Stimulated activated CD4-positive, alpha-beta T cell treated with anti-CD3 and anti-CD28 coated beads, Interleukin-1b, Interleukin-23, amount 100 ng/mL, for 1 hour (primary cell): Measurements from ENCODE around the gene ADNP2.

Experiments
- DNase-seq, 2 donors: peaks; one replicate each; pipeline ENCODE4 v3.0.0-alpha.2; 2020; ENCODE audit warnings: low read depth in 2 of 2

ADNP2 gene

DNA sequence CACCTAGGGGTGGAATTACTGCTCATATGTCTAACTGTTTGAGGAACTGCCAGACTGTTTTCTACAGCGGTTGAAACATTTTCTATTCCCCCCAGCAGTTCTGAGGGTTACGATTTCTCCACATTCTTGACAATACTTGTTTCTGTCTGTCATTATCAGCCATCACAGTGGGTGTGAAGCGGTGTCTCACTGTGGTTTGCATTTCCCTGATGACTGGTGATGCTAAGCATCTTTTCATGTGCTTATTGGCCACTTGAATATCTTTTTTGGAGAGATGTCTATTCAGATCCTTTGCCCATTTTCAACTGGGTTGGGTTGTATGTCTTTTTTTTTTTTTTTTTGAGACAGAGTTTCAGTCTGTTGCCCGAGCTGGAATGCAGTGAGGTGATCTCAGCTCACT is 63.0 kb downstream of the ADNP2 start:
- no peak for DNase-seq

- no peak for DNase-seq
These were observed 64.0 kb downstream of the ADNP2 start for GRCh38 chr18:80173060-80173459.

GRCh38 chr18:80175451-80176204 is 66.6 kb downstream of the ADNP2 start:
- DNase-seq = no peak

- DNase-seq = no peak
These were observed 67.4 kb downstream of the ADNP2 start for GRCh38 chr18:80176334-80177073.

- no peak for DNase-seq
These were observed 68.1 kb downstream of the ADNP2 start for GRCh38 chr18:80177128-80177527.

GRCh38 chr18:80178935-80179818 is 70.1 kb downstream of the ADNP2 start:
- no peak for DNase-seq

DNA sequence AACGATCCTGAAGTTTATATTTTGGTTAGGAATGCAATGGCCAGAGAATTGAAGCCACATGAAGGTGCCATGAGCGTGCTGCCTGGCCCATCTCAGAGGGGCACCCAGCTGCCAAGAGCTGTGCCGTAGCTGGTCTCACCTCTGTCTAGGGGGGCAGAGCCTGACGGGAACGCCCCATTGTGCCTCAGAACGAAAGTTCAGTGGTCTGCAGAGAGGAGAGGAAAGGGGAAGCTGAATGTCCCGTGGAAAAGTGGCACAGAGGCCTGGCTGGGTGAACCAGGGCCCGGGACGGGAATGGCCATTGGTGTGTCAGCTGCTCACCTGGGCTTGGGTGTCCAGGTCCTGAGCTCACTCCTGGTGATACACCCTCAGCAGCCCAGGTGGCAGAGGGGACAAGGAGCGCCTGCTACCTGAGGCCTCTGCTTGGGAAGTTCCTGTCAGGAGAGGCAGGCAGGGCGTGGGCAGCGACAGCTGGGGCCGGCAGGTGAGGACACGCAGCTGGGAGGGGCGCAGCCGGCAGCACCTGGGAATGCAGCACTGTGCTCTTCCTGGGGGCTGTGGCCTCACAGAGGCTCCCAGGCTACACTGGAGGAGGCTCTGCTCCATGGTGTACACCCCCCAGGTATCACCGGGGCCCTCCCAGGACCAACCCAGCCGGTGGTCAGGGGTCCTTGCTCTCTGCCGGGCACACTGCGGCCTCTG is 70.9 kb downstream of the ADNP2 start:
- no peak for DNase-seq

DNA sequence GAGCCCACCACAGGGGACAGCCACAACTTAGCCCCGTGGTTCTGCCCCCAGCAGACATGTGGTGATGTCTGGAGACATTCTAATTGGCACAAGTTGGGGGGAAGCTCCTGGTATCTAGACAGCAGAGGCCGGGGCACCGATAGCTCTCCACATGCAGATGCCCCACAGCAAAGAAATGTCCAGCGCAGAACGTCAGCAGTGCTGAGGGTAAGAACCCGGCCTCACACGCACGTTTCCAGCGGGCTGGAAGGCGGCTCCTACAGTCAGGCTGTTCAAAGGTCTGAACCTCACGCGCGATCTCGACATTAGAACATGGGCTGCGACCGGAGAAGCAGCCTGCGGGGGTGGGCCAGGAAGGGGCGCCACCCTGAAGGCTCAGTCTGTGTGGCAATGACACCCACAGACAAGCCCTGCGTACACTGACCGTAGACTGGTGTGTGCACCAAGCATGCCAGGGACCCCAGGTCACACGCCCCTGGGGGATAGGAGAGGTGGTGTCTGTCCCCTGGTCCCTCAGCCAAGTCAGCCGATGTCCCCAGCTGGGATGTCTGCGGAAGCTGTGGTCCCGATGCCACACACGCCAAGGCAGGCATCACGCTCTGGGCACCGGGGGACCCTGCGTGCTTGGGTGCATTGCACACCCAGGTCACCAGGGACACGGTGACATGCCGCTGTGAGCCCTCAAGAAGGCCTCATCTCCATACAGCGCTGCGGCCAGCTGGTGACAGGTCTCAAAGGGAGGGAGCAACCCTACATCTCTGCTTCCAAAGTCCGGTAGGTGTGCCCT is 71.9 kb downstream of the ADNP2 start:
- DNase-seq = no peak

- no peak for DNase-seq
These were observed 72.8 kb downstream of the ADNP2 start for GRCh38 chr18:80181642-80182461.

DNA sequence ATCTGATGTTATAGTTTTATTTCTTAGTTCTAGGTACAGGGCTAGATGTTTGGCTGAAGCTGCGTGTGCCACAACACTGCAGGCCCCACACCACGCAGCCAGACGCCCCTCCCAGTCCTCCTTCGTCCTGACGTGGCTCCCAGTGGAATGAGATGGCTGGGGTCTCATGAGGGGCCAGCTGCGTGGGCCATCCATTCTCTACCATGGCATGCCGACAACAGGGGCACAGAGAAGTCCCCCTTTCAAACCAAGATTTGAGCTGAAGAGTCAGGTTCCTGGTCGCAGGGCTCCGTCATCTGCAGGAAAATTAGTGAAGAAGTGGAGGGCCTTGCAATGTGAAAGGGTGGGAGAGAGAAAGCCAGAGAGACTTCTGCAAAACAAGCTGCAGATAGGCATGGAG is 73.8 kb downstream of the ADNP2 start:
- DNase-seq = no peak

DNA sequence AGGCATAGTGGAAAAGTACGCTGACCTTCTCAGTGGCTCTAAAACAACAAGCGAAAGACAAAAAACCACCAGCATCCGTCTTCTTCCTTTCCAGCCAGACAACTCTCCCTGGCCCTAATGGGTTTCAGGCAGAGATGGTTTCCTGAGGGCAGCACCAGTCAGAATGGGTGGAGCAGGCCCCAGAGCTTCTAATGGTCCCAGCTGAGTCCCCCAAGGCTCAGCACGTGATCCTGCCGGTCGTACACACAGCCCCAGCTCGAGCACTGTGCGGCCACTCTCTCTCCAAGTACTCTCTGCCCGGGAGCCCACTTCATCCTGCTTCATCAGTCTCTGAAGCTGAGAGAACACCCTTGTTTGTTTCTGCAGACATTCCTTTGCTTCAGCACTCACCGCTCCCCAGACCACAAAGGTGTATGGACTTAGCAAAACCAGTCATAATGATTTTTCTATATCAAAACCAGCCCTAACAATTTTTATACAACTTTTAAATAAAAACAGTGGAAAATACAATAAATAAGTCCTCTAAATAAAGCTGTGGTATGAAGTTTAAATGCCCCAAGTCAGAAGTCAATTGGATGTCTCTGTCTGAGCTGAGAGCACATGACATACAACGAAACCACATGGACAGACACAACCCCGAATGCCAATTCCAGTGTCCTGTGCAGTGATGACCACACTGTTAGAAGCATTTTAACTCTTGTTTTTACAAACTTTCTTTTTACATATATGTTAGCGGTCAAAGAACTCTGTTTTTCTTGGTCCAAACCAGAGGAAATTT is 74.4 kb downstream of the ADNP2 start:
- no peak for DNase-seq

- no peak for DNase-seq
These were observed 75.2 kb downstream of the ADNP2 start for GRCh38 chr18:80184243-80184772.

DNA sequence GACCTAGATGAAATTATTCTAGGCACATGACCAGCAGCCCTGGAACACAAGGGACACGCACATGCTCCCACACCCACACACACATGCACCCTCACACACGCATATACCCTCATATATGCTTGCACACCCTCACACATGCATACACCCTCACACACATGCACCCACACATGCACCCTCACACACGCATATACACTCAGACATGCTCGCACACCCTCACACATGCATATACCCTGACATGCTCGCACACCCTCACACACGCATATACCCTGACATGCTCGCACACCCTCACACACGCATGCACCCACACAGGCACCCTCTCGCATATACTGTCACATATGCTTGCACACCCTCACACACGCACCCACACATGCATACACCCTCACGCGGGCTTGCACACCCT is 76.5 kb downstream of the ADNP2 start:
- DNase-seq = no peak

DNA sequence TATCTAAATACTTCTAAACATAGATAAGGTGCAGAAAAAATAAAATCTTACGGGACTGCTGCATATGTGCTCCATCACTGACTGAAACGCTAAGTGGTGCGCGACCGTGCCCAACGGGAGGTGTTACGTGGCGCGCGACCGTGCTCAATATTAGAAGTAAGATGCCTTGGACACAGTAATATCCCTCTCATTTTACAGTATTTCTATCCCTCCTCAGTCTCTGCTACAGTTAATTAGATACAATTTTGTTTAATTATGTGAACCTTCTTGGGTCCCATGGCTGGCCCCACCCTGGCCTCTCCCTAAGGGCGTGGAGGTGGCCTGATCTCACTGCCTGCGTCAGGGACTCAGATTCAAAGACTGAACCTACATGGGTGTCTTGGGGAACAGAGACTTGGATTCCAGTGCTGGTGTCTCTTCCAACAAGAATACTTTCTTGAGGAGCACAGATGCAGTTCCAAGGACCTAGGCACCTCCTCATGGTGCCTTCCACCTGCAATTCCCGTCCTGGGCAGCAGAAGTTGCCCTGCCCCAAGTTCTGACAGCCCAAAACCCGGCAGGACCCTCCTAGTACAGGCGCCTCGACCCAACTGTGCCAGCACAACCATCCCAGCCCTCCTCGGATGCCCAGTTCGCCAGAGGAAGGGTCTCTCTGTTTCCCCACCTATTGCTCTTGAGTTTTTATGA is 79.0 kb downstream of the ADNP2 start:
- no peak for DNase-seq

- DNase-seq = no peak
These were observed 79.8 kb downstream of the ADNP2 start for GRCh38 chr18:80188643-80189530.

- no peak for DNase-seq
These were observed 80.4 kb downstream of the ADNP2 start for GRCh38 chr18:80189531-80189865.
